NCI-H446 (cell line): ENCODE results near the gene TUBGCP6.

Experiments used
- DNase-seq, 2 experiments: peaks; one replicate each; lab custom pipeline; 2025; lab: John Stamatoyannopoulos, UW

The TUBGCP6 gene

DNA sequence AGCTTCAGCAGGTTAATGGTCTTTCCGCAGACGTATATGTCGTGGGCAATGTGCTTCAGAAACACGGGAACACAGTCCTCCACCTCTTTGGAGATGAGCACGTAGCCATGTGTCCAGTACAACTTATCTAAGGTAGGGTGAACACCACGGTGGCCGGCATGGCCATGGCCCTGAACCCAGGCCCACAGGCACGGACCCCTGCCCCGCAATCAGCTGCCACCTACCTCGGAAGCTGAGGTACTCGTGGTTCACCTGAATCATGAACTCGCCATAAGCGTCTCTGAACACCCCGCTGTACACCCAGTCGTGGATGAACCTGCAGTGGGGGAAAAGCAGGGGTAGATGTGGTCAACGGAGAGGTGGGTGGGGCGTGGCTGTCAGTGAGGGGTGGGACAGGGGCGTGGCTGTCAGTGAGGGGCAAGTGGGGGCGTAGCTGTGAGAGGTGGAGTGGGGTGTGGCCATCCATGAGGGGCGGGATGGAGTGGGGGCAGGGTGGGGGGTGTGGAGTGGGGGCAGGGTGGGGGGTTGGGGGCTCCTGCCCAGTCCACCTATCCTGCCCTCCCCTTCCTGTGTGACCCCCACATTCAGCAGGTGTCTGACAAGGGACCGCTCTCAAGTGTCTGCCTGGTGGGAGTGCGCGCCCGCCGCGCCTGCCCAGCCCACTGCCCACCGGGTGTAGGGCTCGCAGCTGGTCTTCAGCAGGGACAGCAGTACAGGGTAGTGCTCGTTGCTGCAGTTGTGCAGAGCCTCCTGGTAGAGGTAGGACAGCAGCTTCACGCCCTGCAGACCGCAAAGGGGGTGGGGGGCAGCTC lies 18.6 kb downstream of the TUBGCP6 start:
- DNase-seq, result no peak

DNA sequence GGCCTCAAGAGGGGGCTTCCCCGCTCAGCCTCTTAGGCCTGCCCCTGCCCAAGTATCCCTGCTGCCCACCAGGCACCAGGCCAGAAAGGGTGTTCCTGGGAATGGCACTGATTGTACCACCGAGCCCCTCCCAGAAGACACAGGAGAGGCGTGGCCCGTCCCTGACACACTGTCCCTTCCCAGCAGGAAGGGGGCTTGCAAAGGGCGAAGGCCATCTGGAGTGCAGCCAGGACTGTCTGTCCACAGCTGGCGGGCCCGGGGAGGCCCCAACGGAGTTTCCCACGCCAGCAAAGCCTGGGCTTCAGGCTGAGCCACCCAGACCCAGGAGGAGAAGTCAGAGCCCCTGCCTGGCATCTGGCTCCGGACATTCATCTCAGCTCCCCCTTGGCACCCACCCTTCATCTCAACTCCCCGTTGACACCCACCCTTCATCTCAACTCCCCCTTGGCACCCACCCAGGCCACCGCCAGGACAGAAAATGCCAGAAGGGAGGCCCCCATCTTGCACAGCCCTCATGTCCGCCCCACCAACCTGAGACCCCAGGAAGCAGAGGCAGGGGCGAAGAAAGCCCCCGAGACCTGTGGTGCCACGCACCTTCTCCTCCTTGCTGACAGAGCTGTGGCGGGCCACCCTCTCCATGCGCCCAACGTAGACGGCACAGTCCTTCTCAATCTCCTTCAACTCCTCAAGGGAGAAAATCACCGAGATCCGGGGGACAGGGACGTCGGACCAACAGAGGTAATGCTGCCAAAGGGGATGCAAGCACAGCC lies 19.4 kb downstream of the TUBGCP6 start:
- no peak for DNase-seq

DNA sequence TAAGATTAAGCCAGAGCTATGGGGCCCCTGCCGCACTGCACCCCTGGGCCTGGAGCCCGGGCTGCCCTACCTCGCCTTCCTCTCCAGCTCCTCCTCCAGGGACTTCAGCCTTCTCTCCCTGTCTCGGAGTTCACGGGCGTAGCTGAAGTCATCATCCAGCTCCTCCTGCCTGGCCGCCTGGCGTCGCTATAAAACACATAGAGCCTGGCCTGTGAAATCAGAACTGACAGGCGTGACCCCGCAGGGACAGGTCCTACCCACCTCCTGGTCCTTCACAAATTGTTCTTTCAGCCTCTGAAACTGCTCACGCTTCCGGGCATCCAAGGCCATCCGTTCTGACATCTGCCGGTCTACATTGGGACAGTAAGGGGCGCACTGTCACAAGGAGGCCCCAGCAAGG lies 20.8 kb downstream of the TUBGCP6 start:
- DNase-seq, result no peak

DNA sequence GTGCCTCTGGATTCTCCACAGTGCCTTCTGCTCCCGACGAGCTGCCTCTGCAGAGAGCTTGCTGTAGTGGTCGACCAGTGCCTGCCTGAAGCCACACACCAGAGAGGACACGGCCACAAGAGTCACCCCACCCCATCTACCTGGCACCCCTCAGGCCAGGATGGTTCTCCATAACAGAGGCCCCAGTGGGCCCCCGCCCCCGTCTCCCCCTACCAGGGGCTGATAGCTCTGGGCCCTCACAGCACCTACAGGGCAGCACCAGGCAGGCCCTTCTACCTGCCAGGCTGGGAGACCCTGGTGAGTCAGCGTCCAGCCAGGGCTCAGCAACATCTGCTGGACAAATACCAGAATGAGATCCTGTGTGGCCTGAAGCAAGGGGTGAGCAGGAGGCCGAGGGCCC lies 22.3 kb downstream of the TUBGCP6 start:
- DNase-seq, result no peak

DNA sequence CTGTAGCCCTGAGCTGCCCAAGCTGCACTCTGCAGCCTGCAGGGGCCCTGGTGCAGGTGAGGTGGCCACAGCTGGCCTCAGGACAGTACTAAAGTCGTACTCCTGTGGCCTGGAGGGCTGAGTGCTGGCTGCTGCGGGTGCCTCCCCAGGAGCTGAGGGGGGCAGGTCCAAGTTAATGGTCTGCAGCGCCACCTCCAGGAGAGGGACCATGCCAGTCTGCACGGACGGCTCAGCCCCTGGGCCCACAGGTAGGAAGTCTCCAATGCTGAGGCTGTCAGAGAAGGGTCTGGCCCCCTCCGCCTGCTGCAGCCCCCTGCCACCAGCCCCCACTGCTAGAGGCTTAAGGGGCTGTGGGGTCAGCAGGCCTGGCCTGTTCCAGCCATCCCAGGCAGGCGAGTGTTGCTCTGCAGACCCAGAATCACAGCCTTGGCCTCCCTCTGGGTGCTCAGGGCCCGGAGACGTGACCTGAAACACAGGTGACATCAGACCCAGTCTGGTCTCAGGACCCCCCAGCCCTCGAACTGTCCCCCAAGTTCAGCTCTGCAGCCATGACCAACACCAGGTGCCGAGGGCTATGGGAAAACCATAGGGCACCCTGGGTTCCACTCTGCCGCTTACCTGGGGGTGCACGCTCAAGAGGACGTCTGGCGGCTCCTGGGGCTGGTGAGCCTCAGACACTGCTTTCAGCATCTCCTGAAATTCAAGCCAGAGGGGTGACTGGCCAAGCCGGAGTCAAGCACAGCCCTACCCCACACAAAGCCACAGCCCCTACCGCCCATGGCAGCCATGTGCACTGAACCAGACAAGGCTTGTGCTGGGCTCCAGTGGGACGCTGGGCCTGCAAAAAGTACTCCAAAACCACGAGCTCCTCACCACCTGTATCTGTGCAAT lies 23.2 kb downstream of the TUBGCP6 start:
- no peak for DNase-seq

DNA sequence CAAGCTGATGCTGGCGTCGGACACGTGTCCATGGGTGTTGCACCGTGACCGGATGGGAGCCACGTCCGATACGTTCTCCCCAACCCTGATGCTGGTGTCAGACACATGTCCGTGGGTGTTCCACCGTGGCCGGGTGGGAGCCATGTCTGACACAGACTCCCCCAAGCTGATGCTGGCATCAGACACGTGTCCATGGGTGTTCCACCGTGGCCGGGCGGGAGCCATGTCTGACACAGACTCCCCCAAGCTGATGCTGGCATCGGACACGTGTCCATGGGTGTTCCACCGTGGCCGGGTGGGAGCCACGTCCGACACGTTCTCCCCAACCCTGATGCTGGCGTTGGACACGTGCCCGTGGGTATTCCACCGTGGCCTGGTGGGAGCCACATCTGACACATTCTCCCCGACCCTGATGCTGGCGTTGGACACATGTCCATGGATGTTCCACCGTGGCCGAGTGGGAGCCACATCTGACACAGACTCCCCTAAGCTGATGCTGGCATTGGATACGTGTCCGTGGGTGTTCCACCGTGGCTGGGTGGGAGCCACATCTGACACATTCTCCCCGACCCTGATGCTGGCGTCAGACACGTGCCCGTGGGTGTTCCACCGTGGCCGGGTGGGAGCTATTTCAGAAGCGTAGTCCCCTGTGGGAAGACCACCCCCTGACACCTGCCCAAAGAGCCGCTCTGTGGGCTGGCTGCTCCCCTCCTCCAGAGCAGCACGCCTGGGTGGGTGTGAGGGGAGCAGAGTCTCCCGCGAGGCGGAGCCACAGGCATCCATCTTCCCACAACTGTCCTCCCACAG lies 24.0 kb downstream of the TUBGCP6 start:
- no peak for DNase-seq

DNA sequence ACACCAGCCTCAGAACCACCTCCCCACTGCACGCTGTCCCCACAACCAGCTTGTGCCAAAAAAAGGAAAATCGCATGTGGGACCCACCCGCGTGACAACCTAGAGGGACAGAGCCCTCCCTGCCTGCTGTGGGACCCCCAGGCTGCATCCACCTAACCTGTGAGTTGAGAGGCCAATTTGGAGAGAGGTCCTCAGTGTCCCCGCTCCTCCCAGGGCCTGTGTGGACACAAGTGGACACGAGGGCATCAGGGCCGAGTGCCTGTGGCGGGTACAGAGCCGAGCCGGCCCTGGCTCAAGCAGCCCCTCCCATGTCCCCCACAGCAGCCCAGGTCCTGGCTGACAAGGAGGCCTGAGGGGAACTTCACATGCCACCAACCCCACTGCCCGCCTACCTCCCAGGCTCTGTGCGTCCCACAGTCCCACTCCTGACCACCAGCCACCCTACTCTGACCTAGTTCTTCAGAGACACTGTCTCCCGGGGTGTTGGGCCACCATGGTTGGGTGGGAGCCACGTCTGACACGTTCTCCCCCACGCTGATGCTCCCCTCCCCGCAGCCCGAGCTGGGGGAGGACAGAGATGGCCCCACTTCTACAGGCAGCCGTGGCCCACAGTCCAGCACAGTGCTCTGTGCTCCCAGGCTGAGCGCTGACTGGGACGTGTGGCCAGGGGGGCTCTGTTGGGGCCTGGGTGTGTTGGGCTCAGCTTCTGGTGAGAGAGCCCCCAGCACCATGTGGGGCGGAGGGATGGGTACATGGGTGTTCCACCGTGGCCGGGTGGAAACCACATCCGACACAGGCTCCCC lies 24.8 kb downstream of the TUBGCP6 start:
- DNase-seq, result no peak

DNA sequence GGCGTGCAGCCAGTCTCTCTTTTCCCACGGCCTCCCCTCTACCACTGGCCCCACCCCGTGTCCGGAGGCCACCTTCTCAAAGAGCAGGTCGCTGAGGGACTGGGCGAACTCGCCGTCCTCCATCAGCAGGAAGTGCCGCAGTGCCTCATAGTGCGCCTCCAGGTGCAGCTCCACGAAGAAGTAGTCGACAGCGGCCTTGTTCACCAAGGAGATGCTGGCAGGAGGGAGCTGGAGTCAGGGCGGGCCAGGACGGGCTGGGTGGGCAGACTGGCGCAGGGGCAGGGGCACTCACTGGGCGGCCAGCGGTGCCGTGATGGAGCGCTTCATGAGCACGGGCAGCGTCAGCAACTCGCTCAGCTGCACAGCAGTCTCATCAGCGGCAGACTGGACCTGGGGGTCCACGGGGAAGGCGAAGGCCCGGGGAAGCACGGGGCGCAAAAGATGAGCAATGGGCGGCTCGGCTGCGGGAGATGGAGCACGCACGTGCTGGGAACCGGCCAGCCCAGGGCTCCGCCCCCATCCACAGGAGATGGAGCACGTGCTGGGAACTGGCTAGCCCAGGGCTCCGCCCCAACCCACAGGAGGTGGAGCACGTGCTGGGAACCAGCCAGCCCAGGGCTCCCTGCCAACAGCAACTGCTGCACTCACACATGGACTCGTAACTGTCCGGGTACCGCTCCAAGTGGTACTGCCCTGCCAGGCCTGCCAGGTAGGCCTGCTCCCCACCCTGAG lies 25.7 kb downstream of the TUBGCP6 start:
- peak in 1 of 2 experiments; percentile 66 for DNase-seq

DNA sequence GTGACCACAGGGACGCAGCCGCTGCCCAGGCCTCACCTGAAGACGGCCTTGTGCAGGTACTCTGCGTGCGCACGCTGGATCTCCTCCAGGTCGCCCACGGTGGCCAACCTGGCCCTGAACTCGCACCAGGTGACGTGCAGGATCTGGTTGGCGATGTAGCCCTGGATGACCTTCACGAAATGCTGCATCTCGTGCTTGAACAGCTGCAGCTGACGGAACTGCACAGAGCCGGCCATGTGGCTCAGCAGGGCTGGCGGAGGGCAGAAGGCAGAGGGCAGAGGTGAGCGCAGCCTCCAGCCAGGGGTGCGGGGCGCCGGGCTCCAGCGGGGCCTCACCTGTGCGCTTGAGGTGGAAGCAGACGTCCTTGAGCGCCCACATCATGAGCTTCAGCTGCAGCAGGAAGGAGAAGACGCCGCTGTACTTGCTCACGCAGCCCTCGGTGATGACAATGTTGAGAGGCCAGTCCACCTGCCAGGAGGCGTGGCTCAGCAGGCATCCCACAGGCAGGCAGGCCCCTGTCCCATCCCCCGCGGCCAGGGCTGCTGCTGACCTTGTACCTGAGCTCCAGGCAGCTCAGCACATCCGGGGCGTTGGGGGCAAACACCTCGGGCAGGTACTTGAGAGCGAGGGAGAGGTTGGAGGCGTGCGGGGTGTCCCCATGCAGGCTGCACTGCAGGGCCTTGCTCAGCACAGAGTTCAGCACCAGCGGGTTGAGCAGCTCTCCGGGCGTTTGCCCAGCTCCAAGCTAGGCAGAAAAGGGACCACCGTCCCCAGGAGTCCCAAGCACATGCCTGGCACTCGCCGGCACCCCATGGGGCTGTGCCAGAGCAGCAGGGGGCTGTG lies 26.4 kb downstream of the TUBGCP6 start:
- no peak for DNase-seq

DNA sequence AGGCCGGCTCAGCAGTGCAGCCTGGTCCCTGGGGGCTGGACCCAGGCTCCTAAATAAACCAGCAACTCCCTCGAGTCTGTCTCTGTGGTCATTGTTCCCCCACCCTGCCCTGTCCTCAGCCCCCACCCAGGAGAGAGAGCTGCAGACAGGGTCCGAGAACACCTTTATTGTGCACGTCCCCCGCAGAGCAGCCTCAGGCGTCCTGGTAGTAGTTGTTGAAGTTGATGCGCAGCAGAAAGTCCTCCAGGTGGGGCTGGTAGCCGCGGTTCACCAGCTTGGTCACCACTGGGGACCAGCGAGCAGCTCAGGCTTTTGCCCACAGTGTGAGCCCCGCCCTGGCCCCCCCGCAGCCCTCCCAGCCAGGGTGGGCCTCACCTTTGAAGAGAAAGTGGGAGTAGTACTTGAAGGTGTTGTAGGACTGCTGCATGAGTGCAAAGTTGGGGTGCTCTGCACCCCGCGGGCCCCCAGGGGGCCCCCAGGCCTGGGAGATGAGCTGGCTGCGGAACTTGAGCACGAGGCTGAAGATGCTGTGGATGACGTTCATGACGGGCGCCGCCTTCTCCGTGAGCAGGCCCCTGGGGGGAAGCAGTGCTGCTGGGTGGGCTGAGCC lies 27.2 kb downstream of the TUBGCP6 start:
- DNase-seq, result no peak

DNA sequence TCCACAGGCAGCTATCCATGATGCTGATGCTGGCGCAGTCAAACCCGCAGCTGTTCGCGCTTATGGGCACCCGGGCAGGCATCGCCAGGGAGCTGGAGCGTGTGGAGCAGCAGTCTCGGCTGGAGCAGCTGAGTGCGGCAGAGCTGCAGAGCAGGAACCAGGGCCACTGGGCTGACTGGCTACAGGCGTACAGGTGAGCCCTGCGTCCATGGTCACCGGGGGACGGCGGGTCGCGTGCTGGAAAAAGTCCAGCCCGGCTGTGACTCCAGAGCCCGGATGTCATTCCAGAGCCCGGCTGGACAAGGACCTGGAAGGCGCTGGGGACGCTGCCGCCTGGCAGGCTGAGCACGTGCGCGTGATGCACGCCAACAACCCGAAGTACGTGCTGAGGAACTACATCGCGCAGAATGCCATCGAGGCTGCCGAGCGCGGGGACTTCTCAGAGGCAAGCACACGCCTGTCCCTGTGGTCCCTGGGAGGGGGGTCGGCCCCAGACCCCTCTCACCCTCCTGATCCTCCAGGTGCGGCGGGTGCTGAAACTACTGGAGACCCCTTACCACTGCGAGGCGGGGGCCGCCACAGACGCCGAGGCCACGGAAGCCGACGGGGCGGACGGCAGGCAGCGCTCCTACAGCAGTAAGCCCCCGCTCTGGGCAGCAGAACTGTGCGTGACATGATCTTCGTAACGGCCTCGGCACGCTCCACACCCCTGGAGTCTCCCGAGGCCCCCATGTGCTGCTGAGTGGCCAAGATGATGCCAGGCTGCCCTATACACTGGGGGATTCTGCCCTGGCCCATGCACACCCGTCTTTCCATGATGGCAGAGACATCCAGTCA lies 27.9 kb downstream of the TUBGCP6 start:
- no peak for DNase-seq

DNA sequence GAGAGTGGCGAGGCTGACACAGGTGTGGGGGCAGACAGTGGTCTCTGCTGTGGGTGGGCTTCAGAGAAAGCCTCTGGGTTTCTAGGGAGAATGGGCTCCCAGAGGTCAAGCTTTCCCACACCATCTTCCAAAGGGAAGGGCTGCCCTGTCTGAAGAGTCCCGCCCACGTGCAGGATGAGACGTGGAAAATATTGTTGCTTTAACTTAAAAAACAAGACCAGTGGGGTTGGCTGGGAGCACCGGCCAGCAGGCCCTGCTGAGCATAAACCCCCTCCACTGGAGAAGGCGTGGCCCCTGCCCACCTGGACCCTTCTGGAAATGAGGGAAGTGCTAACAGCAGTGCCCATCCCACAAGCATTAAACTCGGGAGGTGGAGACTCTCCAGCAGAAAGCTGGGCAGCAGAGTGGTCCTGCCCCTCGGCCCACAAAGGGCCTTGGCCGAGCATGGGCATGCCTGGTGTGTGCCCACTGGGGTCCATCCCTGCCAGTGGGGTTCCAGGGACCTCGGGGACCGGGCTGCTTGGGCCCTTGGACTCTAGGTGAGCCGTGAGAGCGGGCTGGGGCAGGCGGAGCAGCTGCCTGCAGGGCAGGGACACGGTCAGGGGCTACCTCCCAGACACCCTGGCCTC lies 28.7 kb downstream of the TUBGCP6 start:
- DNase-seq, result no peak

DNA sequence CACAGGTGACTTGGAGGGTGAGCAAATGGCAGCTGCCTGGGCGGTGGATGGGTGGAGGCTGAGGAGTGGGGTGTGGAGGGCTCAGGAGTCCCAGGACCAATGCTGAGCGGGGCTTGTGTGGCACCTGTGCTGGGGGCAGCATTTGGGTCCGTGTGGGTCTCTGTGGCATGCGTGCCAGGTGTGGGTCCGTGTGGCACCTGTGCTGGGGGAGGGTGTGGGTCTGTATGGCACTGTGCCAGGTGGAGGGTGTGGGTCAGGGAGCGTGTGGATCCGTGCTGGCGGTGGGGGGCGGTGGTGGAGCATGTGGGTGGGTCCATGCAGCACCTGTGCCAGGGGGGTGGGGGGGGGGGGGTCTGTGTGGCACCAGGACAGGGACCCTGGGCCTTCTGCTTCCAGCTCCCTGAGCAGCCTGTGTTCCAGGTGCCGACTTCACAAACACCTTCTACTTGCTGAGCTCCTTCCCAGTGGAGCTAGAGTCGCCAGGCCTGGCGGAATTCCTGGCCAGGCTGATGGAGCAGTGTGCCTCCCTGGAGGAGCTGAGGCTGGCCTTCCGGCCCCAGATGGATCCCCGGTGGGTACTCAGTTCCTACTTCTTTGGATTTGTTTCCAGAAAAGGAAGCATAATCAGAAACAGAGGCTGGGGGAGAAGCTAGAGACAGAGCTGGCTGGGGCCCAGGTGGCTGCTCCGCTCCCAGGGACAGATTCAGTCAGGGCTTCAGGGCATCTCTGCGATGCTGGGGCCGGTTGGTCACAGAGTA lies 29.3 kb downstream of the TUBGCP6 start:
- DNase-seq, result no peak

DNA sequence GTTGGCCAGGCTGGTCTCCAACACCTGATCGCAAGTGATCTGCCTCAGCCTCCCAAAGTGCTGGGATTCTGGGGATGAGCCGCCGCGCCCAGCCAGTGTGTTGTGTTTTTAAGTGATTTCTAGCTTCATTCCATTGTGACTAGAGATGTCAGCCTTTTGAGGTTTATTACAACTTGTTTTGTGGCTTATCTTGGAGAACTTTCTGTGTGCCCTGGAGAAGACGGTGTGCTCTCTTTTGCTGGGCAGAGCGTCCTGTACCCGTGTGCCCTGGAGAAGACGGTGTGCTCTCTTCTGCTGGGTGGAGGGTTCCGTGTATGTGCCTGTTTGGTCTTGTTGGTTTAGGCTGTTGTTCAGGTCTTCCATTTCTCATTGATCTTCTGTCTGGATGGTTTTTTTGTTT lies 31.6 kb downstream of the TUBGCP6 start:
- DNase-seq, result no peak

DNA sequence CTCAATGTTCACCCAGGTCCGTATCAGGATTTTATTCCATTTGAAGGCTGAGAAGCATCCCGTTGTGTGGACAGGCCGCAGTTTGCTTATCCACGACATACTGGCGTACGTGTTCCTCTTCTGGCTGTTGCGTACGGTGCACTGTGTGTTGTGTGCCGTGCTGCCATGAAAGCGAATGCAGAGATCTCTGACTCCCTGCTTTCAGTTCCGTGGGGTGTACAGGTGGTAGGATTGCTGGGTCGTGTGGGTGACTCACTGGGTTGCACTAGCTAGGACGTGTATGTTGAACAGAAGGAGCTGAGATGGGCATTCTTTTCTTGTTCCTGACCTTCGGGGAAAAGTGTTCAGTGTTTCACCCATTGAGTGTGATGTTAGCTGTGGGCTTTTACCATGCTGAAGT lies 33.7 kb downstream of the TUBGCP6 start:
- DNase-seq, result no peak

DNA sequence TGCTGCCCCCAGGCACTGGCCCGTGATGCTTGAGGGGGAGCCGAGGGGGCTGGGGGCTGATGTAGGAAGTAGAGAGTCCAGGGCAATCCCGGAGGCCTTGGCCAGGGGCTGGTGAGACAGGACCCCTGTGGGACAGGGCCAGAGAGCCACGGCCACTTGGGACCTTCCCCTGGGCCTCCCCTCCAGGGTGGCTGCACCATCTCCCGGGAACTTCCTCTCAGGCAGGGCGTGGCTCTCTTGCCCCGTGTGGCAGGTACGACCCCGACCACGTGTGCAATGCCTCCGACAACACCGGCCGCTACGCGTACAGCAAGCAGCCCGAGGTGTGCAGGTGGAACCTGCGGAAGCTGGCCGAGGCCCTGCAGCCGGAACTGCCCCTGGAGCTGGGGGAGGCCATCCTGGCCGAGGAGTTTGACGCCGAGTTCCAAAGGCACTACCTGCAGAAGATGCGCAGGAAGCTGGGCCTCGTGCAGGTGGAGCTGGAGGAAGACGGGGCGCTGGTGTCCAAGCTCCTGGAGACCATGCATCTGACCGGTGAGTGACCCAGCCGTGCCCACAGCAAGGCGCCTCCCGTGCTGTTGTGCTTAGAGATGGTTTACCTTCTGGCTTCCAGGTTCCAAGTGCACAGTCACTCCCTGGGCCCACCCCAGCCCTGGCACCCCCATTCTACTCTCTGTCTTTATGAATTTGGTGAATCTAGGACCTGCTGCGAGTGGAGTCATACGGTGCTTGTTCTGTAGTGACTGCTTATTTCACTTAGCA lies 34.3 kb downstream of the TUBGCP6 start:
- no peak for DNase-seq
